ENCODE measurements around the gene SMPX.

Gene SMPX

GRCh38 chrX:21757960-21758359 is at the start of gene SMPX:
Gene SMPX, minus strand, starts transcription at chrX:21758116. Its CDS starts 3,826 bp downstream, at chrX:21754290.
- in situ Hi-C loops (cut with MboI; ENCODE audit: low pct_unique_long_range_greater_than_20kb, low sequenced_read_pairs, unreplicated experiment), result no loop called here
- TF ChIP-seq CTCF (IDR thresholded peaks at IDR 0.05; ENCODE audit: extremely low read depth, insufficient read depth, missing control alignments), result no peak
- DNase-seq (ENCODE audit: low spot score), result no peak

- no peak for DNase-seq (ENCODE audit: low spot score)
- in situ Hi-C loops (cut with MboI; ENCODE audit: low pct_unique_long_range_greater_than_20kb, low sequenced_read_pairs, unreplicated experiment), result no loop called here
- no peak for TF ChIP-seq CTCF (IDR thresholded peaks at IDR 0.05; ENCODE audit: extremely low read depth, insufficient read depth, missing control alignments)
Observed at GRCh38 chrX:21806691-21807090, 48.8 kb upstream of the SMPX start.

GRCh38 chrX:21802839-21803238 is 44.9 kb upstream of the SMPX start:
- no peak for TF ChIP-seq CTCF (IDR thresholded peaks at IDR 0.05; ENCODE audit: extremely low read depth, insufficient read depth, missing control alignments)
- in situ Hi-C loops (cut with MboI; ENCODE audit: low pct_unique_long_range_greater_than_20kb, low sequenced_read_pairs, unreplicated experiment), result no loop called here
- DNase-seq (ENCODE audit: low spot score), result no peak

- no peak for DNase-seq (ENCODE audit: low spot score)
- TF ChIP-seq CTCF (IDR thresholded peaks at IDR 0.05; ENCODE audit: extremely low read depth, insufficient read depth, missing control alignments), result no peak
- in situ Hi-C loops (cut with MboI; ENCODE audit: low pct_unique_long_range_greater_than_20kb, low sequenced_read_pairs, unreplicated experiment), result no loop called here
Observed at GRCh38 chrX:21802054-21802670, 44.2 kb upstream of the SMPX start.

- no peak for DNase-seq (ENCODE audit: low spot score)
Observed at GRCh38 chrX:21800344-21800770, 42.4 kb upstream of the SMPX start.

GRCh38 chrX:21799767-21800166 is 41.9 kb upstream of the SMPX start:
- TF ChIP-seq CTCF (IDR thresholded peaks at IDR 0.05; ENCODE audit: extremely low read depth, insufficient read depth, missing control alignments), result no peak
- no peak for DNase-seq (ENCODE audit: low spot score)
- in situ Hi-C loops (cut with MboI; ENCODE audit: low pct_unique_long_range_greater_than_20kb, low sequenced_read_pairs, unreplicated experiment), result no loop called here

More at GRCh38 chrX:21800344-21800770, 42.4 kb upstream of the SMPX start:
- in situ Hi-C loops (cut with MboI; ENCODE audit: low pct_unique_long_range_greater_than_20kb, low sequenced_read_pairs, unreplicated experiment), result no loop called here
- no peak for TF ChIP-seq CTCF (IDR thresholded peaks at IDR 0.05; ENCODE audit: extremely low read depth, insufficient read depth, missing control alignments)

Data from GM13977 (cell line).